ENCODE measurements around the gene HOXB7. TPM values are rescaled to one million over a fixed set of nuclear protein-coding genes. Genes with fewer than 3 reads are reported as not detected.

Gene HOXB7
- total RNA-seq, 1 experiment from 2014 or later = not detected

DNA sequence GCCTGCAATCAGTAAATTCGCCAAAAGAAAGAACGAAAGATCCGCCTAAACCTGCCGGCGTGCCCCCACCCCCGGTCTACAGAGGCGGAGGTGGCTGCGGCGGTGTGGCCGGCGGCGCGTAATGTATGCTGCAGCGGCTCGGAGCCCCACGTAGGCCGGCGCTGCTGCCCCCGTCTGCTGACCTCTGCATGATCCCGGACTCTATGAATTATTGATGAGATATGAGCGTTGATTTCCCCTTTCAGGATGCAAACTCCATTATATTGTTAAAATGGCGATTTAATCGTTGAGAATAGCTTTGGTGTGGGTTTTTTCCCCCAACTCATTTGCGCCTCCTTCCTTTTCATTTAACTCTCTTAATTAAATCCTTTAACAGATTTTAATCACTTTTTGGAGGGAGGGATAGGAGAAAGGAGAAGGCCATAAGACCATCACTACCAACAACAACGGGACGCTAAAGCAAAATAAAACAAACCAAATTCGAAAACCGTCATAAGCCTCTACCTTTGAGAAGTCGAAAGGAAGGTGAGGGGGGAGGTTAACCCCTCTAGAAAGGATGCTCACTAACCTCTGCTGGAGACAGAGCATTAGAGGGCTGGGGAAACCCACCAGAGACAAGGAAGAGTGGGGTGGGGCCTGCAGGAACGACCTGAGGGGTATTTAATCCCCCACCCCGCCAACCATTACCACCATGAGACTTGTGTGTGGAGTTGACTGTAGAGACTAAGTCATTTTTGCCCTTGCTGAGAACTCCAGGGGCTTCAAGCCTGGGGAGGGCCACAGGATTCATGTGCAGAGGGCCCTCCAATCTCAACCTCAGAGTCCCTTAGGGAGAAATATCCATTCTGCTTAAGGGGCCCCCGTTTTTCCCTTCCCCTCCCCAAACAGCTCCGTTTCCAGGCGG is 24.2 kb downstream of the HOXB7 start:
- no peaks in the 10 kb centered on the region for H3K9me3 Mint-ChIP-seq
- ATAC-seq (no peak), DNase-seq (ENCODE audit: low spot score) (no peak)
- H3K4me1 Mint-ChIP-seq = peaks cover 43% of the 10 kb centered on the region
- no peak for TF ChIP-seq MXD4 (CRISPR knock-in tag; IDR thresholded peaks at IDR 0.05; ENCODE audit: borderline replicate concordance)
- TF ChIP-seq, protein P1, sequence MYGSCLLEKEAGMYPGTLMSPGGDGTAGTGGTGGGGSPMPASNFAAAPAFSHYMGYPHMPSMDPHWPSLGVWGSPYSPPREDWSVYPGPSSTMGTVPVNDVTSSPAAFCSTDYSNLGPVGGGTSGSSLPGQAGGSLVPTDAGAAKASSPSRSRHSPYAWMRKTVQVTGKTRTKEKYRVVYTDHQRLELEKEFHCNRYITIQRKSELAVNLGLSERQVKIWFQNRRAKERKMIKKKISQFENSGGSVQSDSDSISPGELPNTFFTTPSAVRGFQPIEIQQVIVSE (CRISPR knock-in tag; IDR thresholded peaks at IDR 0.05; ENCODE audit: borderline replicate concordance) = 0 out of 2 replicates have a peak, but pooled peaks have one; percentile 54
- H3K4me3 Mint-ChIP-seq = no peak overlapping the region
- CTCF ChIA-PET = interaction anchor here (1.4 to 3.6 kb wide), 5 partner anchors 31 to 371 kb away, joined by 3 to 21 read pairs (median 5); no protein-coding TSS in a partner anchor
- H3K36me3 Mint-ChIP-seq = no peaks in the 10 kb centered on the region
- H3K27ac Mint-ChIP-seq = no peak overlapping the region
- H3K27me3 Mint-ChIP-seq (ENCODE audit: low read depth) = peaks cover 100% of the 10 kb centered on the region; the same call in 1 of the 2 replicates
- POLR2A ChIA-PET = no interaction called here

DNA sequence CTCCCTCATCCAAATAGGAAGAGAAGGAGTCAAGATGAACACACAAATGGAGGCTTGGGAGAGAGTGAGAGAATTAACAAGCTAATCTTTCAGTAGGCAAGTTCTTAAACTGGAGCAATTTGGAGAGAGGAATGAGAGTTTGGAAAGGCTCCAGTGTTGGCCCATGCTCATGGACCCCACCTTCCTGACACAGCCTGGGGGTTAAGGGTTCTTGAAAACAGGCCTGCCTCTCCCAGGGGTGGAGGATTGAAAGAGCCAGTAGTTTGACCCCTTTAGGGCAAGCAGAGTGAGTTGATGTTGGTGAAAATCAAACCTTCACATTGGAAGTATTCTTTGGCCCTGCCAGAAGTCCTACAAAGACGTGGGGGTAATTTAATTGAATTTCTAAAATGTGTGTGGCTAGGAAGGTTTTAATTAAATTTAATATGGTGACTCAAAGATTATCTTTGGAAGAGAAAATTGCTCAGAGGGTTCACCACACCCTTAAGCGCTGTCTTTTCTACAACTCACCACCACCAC is 26.5 kb downstream of the HOXB7 start:
- no peak for DNase-seq (ENCODE audit: low spot score)
- POLR2A ChIA-PET = no interaction called here
- H3K36me3 Mint-ChIP-seq = no peaks in the 10 kb centered on the region
- H3K27ac Mint-ChIP-seq = no peak overlapping the region
- peaks cover 43% of the 10 kb centered on the region for H3K4me1 Mint-ChIP-seq
- no peak for ATAC-seq
- H3K9me3 Mint-ChIP-seq = no peaks in the 10 kb centered on the region
- no peak overlapping the region for H3K4me3 Mint-ChIP-seq
- H3K27me3 Mint-ChIP-seq (ENCODE audit: low read depth) = peaks cover 100% of the 10 kb centered on the region; the same call in 1 of the 2 replicates
- no peak for TF ChIP-seq TCF7 (CRISPR knock-in tag; IDR thresholded peaks at IDR 0.05; ENCODE audit: low read depth)
- no peak for TF ChIP-seq MXD4 (CRISPR knock-in tag; IDR thresholded peaks at IDR 0.05; ENCODE audit: borderline replicate concordance)
- TF ChIP-seq, protein P2, sequence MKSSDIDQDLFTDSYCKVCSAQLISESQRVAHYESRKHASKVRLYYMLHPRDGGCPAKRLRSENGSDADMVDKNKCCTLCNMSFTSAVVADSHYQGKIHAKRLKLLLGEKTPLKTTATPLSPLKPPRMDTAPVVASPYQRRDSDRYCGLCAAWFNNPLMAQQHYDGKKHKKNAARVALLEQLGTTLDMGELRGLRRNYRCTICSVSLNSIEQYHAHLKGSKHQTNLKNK (CRISPR knock-in tag; IDR thresholded peaks at IDR 0.05) = no peak
- CTCF ChIA-PET = interaction anchor here (1.0 kb wide), 1 partner anchor 8 kb away, joined by 4 read pairs; no protein-coding TSS in a partner anchor

GRCh38 chr17:48583708-48584222 is 27.1 kb downstream of the HOXB7 start:
- H3K27me3 Mint-ChIP-seq (ENCODE audit: low read depth) = peaks cover 100% of the 10 kb centered on the region; the same call in 1 of the 2 replicates
- CTCF ChIA-PET = interaction anchor here (1.0 kb wide), 1 partner anchor 9 kb away, joined by 4 read pairs; no protein-coding TSS in a partner anchor
- no peaks in the 10 kb centered on the region for H3K9me3 Mint-ChIP-seq
- no peak overlapping the region for H3K27ac Mint-ChIP-seq
- H3K4me3 Mint-ChIP-seq = no peak overlapping the region
- TF ChIP-seq ETV6 (CRISPR knock-in tag; IDR thresholded peaks at IDR 0.05) (no peak), FOXP1 (CRISPR knock-in tag; IDR thresholded peaks at IDR 0.05; ENCODE audit: borderline replicate concordance) (no peak), HMGA2 (CRISPR knock-in tag; IDR thresholded peaks at IDR 0.05) (no peak), NFE2L1 (CRISPR knock-in tag; IDR thresholded peaks at IDR 0.05) (no peak), NFYB (CRISPR knock-in tag; conservative IDR thresholded peaks at IDR 0.05; ENCODE audit: low read depth) (no peak), RELA (CRISPR knock-in tag; IDR thresholded peaks at IDR 0.05; ENCODE audit: borderline replicate concordance) (no peak), SMAD3 (CRISPR knock-in tag; IDR thresholded peaks at IDR 0.05; ENCODE audit: borderline replicate concordance) (no peak)
- TF ChIP-seq, protein P3, sequence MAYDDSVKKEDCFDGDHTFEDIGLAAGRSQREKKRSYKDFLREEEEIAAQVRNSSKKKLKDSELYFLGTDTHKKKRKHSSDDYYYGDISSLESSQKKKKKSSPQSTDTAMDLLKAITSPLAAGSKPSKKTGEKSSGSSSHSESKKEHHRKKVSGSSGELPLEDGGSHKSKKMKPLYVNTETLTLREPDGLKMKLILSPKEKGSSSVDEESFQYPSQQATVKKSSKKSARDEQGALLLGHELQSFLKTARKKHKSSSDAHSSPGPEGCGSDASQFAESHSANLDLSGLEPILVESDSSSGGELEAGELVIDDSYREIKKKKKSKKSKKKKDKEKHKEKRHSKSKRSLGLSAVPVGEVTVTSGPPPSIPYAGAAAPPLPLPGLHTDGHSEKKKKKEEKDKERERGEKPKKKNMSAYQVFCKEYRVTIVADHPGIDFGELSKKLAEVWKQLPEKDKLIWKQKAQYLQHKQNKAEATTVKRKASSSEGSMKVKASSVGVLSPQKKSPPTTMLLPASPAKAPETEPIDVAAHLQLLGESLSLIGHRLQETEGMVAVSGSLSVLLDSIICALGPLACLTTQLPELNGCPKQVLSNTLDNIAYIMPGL (CRISPR knock-in tag; IDR thresholded peaks at IDR 0.05) = no peak
- TF ChIP-seq, protein P4, sequence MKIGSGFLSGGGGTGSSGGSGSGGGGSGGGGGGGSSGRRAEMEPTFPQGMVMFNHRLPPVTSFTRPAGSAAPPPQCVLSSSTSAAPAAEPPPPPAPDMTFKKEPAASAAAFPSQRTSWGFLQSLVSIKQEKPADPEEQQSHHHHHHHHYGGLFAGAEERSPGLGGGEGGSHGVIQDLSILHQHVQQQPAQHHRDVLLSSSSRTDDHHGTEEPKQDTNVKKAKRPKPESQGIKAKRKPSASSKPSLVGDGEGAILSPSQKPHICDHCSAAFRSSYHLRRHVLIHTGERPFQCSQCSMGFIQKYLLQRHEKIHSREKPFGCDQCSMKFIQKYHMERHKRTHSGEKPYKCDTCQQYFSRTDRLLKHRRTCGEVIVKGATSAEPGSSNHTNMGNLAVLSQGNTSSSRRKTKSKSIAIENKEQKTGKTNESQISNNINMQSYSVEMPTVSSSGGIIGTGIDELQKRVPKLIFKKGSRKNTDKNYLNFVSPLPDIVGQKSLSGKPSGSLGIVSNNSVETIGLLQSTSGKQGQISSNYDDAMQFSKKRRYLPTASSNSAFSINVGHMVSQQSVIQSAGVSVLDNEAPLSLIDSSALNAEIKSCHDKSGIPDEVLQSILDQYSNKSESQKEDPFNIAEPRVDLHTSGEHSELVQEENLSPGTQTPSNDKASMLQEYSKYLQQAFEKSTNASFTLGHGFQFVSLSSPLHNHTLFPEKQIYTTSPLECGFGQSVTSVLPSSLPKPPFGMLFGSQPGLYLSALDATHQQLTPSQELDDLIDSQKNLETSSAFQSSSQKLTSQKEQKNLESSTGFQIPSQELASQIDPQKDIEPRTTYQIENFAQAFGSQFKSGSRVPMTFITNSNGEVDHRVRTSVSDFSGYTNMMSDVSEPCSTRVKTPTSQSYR (CRISPR knock-in tag; IDR thresholded peaks at IDR 0.05) = no peak
- no peaks in the 10 kb centered on the region for H3K36me3 Mint-ChIP-seq
- POLR2A ChIA-PET = no interaction called here
- ATAC-seq (no peak), DNase-seq (ENCODE audit: low spot score) (no peak)
- H3K4me1 Mint-ChIP-seq = peaks cover 48% of the 10 kb centered on the region
